Left lung (tissue), 10 donors: Measurements from ENCODE around the gene FOXM1. TPM values are rescaled to one million over a fixed set of nuclear protein-coding genes. Genes with fewer than 3 reads are reported as not detected.

Source experiments
- ATAC-seq: fragments of 200-7000 bp; cut with Tn5 transposase; one replicate; pipeline ENCODE4 v1.9.1; 2020; ENCODE audit warnings: moderate library complexity
- DNase-seq, 4 donors: peaks; one replicate each; pipeline ENCODE4 v3.0.0-alpha.2; 2013 to 2020
- H3K27ac ChIP-seq, 2 donors: fragments of 200-600 bp; sonication (generic) in 1 of 2; one replicate each; pipeline versions ENCODE4 v1.5.0 to v1.8.0; 2020 to 2021
- H3K27me3 ChIP-seq, 2 donors: fragments of 200-600 bp; sonication (generic) in 1 of 2; one replicate each; pipeline versions ENCODE4 v1.5.0 to v1.8.0; 2020 to 2021
- H3K36me3 ChIP-seq, 2 donors: fragments of 200-600 bp; sonication (generic) in 1 of 2; one replicate each; pipeline versions ENCODE4 v1.5.0 to v1.8.0; 2020 to 2021
- H3K4me1 ChIP-seq, 2 donors: fragments of 200-600 bp; one replicate each; pipeline ENCODE4 v1.8.0; 2021
- H3K4me3 ChIP-seq, 2 donors: fragments of 200-600 bp; sonication (generic) in 1 of 2; one replicate each; pipeline versions ENCODE4 v1.5.0 to v1.8.0; 2020 to 2021; ENCODE audit warnings: mild to moderate bottlenecking in 1 of 2
- H3K9me3 ChIP-seq, 2 donors: fragments of 200-600 bp; sonication (generic) in 1 of 2; one replicate each; pipeline versions ENCODE4 v1.5.0 to v1.8.0; 2020 to 2021
- intact Hi-C, 2 donors: fragments of 100-400 bp; cut with DNase I; formaldehyde crosslinking; loops; one replicate each; pipeline versions ENCODE4 v1.11.2 to v1.14.2; 2022
- polyA plus RNA-seq, 6 donors: library from polyadenylated mRNA; unstranded; fragments of 120-200 nt; gene quantifications; one replicate each; pipeline ENCODE4 v1.2.1, GENCODE V29; 2013; ENCODE audit not compliant: insufficient read length in 6 of 6
- total RNA-seq, 2 donors: library from RNA; stranded (reverse); fragmentation: NEBNext Ultra II Directional; extraction: Animal tissue kit (Norgen Biotek cat#: 25700); gene quantifications; one replicate each; pipeline ENCODE4 v1.2.1, GENCODE V29; 2021
- TF ChIP-seq, protein P1 (sequence below), 2 donors: fragments of 200-600 bp; sonication (generic) in 1 of 2; IDR thresholded peaks; one replicate each; pipeline versions ENCODE4 v1.5.0 to v1.8.0; 2021; ENCODE audit warnings: antibody characterized with exemption in 2 of 2
- donor health status: DM: no; HTN: yes; CAD: no.
- donor health status: DM: no; HTN: no; CAD: no.

Gene FOXM1
- total and polyA plus RNA-seq, 8 donors: 4.7 to 54.0 (median 27.3) TPM

DNA sequence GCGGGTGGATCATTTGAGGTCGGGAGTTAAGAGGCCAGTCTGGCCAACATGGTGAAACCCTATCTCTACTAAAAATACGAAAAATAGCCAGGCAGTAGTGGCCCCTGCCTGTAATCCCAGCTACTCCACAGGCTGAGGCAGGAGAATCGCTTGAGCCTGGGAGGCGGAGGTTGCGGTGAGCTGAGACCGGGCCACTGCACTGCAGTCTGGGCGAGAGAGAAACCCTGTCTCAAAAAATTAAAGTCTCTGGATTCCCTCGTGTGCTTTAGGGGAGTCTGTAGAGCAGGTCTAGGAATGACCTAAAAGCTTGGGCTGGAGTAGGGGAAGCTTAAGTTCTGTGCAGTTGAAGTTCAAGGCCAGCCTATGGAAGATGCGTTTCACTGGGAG, 13.0 kb upstream of the FOXM1 start:
- DNase-seq (peak in 1 of 4 donors; percentile 37), ATAC-seq (no peak)
- Histone ChIP-seq H3K9me3 (no peaks in the 10 kb centered on the region), H3K36me3 (peaks cover 0 to 15% of the 10 kb centered on the region in 2 donors), H3K4me1 (peaks cover 0 to 21% of the 10 kb centered on the region in 2 donors), H3K4me3 (peak overlapping the region; percentile 64 to 94), H3K27me3 (no peaks in the 10 kb centered on the region), H3K27ac (peak overlapping the region; percentile 83 to 93)
- intact Hi-C loops: no loop called here
- TF ChIP-seq, protein P1, sequence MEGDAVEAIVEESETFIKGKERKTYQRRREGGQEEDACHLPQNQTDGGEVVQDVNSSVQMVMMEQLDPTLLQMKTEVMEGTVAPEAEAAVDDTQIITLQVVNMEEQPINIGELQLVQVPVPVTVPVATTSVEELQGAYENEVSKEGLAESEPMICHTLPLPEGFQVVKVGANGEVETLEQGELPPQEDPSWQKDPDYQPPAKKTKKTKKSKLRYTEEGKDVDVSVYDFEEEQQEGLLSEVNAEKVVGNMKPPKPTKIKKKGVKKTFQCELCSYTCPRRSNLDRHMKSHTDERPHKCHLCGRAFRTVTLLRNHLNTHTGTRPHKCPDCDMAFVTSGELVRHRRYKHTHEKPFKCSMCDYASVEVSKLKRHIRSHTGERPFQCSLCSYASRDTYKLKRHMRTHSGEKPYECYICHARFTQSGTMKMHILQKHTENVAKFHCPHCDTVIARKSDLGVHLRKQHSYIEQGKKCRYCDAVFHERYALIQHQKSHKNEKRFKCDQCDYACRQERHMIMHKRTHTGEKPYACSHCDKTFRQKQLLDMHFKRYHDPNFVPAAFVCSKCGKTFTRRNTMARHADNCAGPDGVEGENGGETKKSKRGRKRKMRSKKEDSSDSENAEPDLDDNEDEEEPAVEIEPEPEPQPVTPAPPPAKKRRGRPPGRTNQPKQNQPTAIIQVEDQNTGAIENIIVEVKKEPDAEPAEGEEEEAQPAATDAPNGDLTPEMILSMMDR (IDR thresholded peaks at IDR 0.05): no peak

DNA sequence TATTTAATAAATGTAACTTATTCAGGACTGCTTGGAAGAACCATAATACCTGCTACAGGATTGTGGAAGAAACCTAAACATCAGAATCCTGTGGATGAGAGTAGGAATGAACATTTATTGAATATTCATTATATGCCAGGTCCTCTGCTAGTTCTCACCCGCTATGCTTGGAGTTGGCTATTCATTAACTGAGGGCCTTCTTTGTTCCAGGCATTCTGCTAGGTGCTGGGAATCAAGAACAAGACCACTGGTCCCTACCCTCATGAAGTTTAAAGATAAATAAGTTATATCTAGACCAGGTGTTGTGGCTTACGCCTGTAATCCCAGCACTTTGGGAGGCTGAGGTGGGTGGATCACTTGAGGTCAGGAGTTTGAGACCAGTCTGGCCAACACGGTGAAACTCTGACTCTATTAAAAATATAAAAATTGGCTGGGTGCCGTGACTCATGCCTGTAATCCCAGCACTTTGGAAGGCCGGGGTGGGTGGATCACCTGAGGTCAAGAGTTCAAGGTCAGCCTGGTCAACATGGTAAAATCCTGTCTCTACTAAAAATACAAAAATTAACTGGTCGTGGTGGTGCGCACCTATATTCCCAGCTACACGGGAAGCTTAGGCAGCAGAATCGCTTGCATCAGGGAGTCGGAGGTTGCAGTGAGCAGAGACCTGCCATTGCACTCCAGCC, 9.9 kb upstream of the FOXM1 start:
- H3K9me3 ChIP-seq: no peaks in the 10 kb centered on the region
- no peak overlapping the region for H3K4me3 ChIP-seq
- intact Hi-C loops: no loop called here
- H3K27ac ChIP-seq: no peak overlapping the region
- TF ChIP-seq, protein P1 (IDR thresholded peaks at IDR 0.05): no peak
- ATAC-seq: no peak
- H3K4me1 ChIP-seq: peaks cover 0 to 13% of the 10 kb centered on the region in 2 donors
- H3K36me3 ChIP-seq: peaks cover 0 to 15% of the 10 kb centered on the region in 2 donors
- H3K27me3 ChIP-seq: no peaks in the 10 kb centered on the region
- no peak for DNase-seq

DNA sequence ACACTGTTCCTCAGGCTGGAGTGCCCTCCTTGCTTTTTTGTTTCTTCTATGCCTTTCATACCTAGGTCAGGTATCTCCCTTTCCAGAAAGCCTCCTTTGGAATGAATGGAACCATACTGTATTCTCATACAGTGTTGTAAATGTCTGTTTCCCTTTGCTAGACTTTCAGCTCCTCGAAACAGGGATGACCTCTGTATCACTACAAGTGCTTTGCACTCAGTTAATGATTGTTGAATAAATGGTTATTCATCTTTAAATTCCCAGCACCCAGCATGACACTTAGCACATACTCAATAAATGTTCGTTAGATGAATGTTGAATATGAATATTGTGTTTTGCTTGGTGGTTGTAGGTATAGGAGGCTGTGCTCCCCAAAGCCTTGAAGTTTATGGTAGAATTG, 7.8 kb upstream of the FOXM1 start:
- ATAC-seq (no peak), DNase-seq (no peak)
- Histone ChIP-seq H3K27ac (no peak overlapping the region), H3K36me3 (peaks cover 0 to 15% of the 10 kb centered on the region in 2 donors), H3K9me3 (no peaks in the 10 kb centered on the region), H3K27me3 (no peaks in the 10 kb centered on the region), H3K4me1 (peaks cover 0 to under 1% of the 10 kb centered on the region in 2 donors), H3K4me3 (no peak overlapping the region)
- TF ChIP-seq, protein P1 (IDR thresholded peaks at IDR 0.05): no peak
- intact Hi-C loops: no loop called here

DNA sequence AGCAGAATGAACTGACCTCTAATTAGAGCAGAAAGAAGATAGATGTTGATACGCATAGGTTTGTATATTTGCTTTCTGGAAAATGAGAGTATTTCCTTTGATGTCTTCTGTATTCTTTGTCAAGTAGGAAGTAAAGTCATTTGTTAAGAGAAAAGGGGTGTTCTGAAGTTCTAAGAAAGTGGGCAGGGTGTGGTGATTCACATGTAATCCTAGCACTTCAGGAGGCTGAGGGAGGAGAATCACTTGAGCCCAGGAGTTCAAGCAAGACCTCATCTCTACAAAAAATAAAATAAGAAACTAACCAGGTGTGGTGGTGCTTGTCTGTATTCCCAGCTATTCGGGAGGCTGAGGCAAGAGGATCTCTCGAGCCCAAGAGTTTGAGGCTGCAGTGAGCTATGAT, 2.9 kb upstream of the FOXM1 start:
- ATAC-seq (no peak), DNase-seq (no peak)
- peaks cover 8 to 28% of the 10 kb centered on the region in 2 donors for H3K4me1 ChIP-seq
- no peak overlapping the region for H3K27ac ChIP-seq
- intact Hi-C loops: no loop called here
- H3K27me3 ChIP-seq: no peaks in the 10 kb centered on the region
- TF ChIP-seq, protein P1 (IDR thresholded peaks at IDR 0.05): no peak
- H3K9me3 ChIP-seq: no peaks in the 10 kb centered on the region
- H3K4me3 ChIP-seq: no peak overlapping the region
- no peaks in the 10 kb centered on the region for H3K36me3 ChIP-seq

DNA sequence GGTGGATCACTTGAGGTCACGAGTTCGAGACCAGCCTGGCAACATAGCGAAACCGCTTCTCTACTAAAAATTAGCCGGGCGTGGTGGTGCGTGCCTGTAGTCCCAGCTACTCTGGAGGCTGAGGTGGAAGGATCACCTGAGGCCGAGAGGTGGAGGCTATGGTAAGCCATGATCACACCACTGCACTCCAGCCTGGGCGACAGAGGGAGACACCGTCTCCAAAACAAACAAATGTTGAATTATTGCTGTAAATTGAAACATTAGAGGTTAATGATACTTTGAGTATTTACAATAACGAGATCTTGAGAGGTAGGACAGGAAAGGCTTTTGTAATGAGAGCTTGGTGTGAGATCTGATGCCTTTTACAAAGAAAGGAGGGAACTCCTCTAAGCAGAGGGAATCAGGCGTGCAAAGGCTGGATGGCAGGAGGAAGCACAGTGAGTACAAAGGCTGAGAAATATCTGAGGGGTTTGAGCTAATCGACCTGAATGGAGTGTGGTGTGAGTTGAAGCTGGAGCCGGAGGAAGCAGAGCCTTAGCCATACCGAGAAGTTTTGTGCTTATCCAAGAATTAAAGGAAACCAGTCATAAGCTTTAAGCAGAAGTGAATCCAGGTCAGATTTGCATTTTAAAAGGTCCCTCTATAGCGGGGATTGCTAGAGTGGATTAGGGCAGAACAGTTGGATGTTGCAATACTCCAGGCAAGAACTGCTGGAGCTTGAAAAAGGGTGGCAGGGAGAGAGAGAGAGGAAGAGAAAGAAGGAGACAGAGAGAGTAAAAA, 1.2 kb upstream of the FOXM1 start:
- peak; percentile 45 for ATAC-seq
- peaks cover 8 to 28% of the 10 kb centered on the region in 2 donors for H3K4me1 ChIP-seq
- TF ChIP-seq, protein P1 (IDR thresholded peaks at IDR 0.05): no peak
- peak overlapping the region; percentile 71 to 82 for H3K4me3 ChIP-seq
- H3K27ac ChIP-seq: peak overlapping the region; percentile 90 to 94
- DNase-seq: peak in 1 of 4 donors; percentile 36
- no peaks in the 10 kb centered on the region for H3K36me3 ChIP-seq
- no peaks in the 10 kb centered on the region for H3K9me3 ChIP-seq
- intact Hi-C loops: no loop called here
- no peaks in the 10 kb centered on the region for H3K27me3 ChIP-seq
